Epithelial cell of esophagus (primary cell): ENCODE measurements around the gene ATXN8OS.
"Not testable (repeated sequence)": the region's sequence is repeated elsewhere in the genome, so short reads cannot be mapped to it uniquely, and the experiment has no call there.

Experiments
- DNase-seq: peaks from one replicate; pipeline ENCODE4 v3.0.0; 2010; ENCODE audit warnings: low read depth
- H3K4me3 ChIP-seq: 2 replicates; pipeline ENCODE4 v1.5.1; 2011; ENCODE audit warnings: mild to moderate bottlenecking, low read length, control low read depth
- CTCF ChIP-seq: IDR thresholded peaks from 2 replicates; pipeline ENCODE4 v1.5.1; 2011; ENCODE audit warnings: low read depth, mild to moderate bottlenecking, low read length, control low read depth, inconsistent platforms; ENCODE audit not compliant: insufficient read depth; ENCODE audit errors: missing control alignments

ATXN8OS gene

GRCh38 chr13:70104481-70104880, 3.1 kb upstream of the ATXN8OS start:
- DNase-seq: no peak
- H3K4me3 ChIP-seq: no peak overlapping the region
- no peak for TF ChIP-seq CTCF

- TF ChIP-seq CTCF: no peak
- no peak overlapping the region for H3K4me3 ChIP-seq
- no peak for DNase-seq
Observed at GRCh38 chr13:70107125-70107497, 515 bp upstream of the ATXN8OS start.

GRCh38 chr13:70108356-70109105, 905 bp downstream of the ATXN8OS start, which contains the start of gene KLHL1:
TSS of gene KLHL1 (minus strand) at chr13:70108452. CDS start at chr13:70107699, 753 bp downstream.
- no peak for DNase-seq
- TF ChIP-seq CTCF: no peak
- H3K4me3 ChIP-seq: no peak within 1 kb of the TSS

- DNase-seq: no peak
- TF ChIP-seq CTCF: no peak
- no peak overlapping the region for H3K4me3 ChIP-seq
Observed at GRCh38 chr13:70117338-70117905, 9.8 kb downstream of the ATXN8OS start.

GRCh38 chr13:70125693-70126092, 18.1 kb downstream of the ATXN8OS start:
- no peak for DNase-seq
- no peak overlapping the region for H3K4me3 ChIP-seq
- no peak for TF ChIP-seq CTCF

GRCh38 chr13:70128098-70128497, 20.5 kb downstream of the ATXN8OS start:
- no peak for DNase-seq
- TF ChIP-seq CTCF: no peak
- no peak overlapping the region for H3K4me3 ChIP-seq

- not testable (repeated sequence) for DNase-seq, H3K4me3 ChIP-seq
Observed at GRCh38 chr13:70142658-70143057, 35.0 kb downstream of the ATXN8OS start.
